Aorta (tissue), 5 donors: ENCODE measurements around the gene IRF1. TPM values are rescaled to one million over a fixed set of nuclear protein-coding genes. Genes with fewer than 3 reads are reported as not detected.

ENCODE experiments used
- ATAC-seq: fragments of 200-7000 bp; cut with Tn5 transposase; one replicate; pipeline ENCODE4 v1.9.1; 2022; ENCODE audit warnings: moderate library complexity; ENCODE audit not compliant: low FRiP score
- DNase-seq, 2 donors: peaks; one replicate each; pipeline ENCODE4 v3.0.0-alpha.2; 2020
- H3K27ac ChIP-seq, 2 donors: one replicate each; pipeline ENCODE4 v1.5.1; 2013; ENCODE audit warnings: low read length in 2 of 2, mild to moderate bottlenecking in 2 of 2, moderate library complexity in 2 of 2, control low read depth in 1 of 2, inconsistent platforms in 1 of 2, low read depth in 1 of 2
- H3K27me3 ChIP-seq, 2 donors: one replicate each; pipeline ENCODE4 v1.6.1; 2013; ENCODE audit warnings: control low read depth in 1 of 2, low read length in 1 of 2, mild to moderate bottlenecking in 1 of 2, moderate library complexity in 1 of 2; ENCODE audit not compliant: insufficient read depth in 2 of 2, control insufficient read depth in 1 of 2
- H3K36me3 ChIP-seq, 2 donors: one replicate each; pipeline ENCODE4 v1.6.1; 2013; ENCODE audit warnings: control low read depth in 1 of 2, low read length in 1 of 2, mild to moderate bottlenecking in 1 of 2; ENCODE audit not compliant: insufficient read depth in 2 of 2, control insufficient read depth in 1 of 2
- H3K4me1 ChIP-seq, 2 donors: one replicate each; pipeline ENCODE4 v1.6.1; 2013; ENCODE audit warnings: low read length in 2 of 2, control low read depth in 1 of 2, mild to moderate bottlenecking in 1 of 2, moderate library complexity in 1 of 2; ENCODE audit not compliant: insufficient read depth in 2 of 2, control insufficient read depth in 1 of 2
- H3K4me3 ChIP-seq, 2 donors: one replicate each; pipeline ENCODE4 v1.5.1; 2013; ENCODE audit warnings: low read length in 2 of 2, control low read depth in 1 of 2, mild to moderate bottlenecking in 1 of 2
- H3K9me3 ChIP-seq: one replicate; pipeline ENCODE4 v1.6.1; 2013; ENCODE audit warnings: mild to moderate bottlenecking, low read length; ENCODE audit not compliant: control insufficient read depth
- WGBS, 2 donors: extraction: QIAGEN DNeasy Blood & Tissue Kit; methylation state at CpG; one replicate each; pipeline ENCODE4 v1.1.7; 2013; 5-methylcytosine and 5-hydroxymethylcytosine counted together
- intact Hi-C, 2 donors: fragments of 100-400 bp; cut with DNase I; formaldehyde crosslinking; loops; one replicate each; pipeline versions ENCODE4 v1.14.2 to v1.15.0; 2022
- polyA plus RNA-seq, 2 donors: library from polyadenylated mRNA; stranded (reverse); fragments of 200-250 nt; gene quantifications; one replicate each; pipeline ENCODE4 v1.2.3, GENCODE V29; 2013
- total RNA-seq, 2 donors: library from RNA; stranded (reverse); fragmentation: NEBNext Ultra II Directional; extraction: Animal tissue kit (Norgen Biotek cat#: 25700); gene quantifications; one replicate each; pipeline ENCODE4 v1.2.1, GENCODE V29; 2021
- donor health status: healthy with polysubstance abuse.
- donor health status: Bipolar disorder and iron deficiency.
- donor health status: DM: no; HTN: no; CAD: no.
- donor health status: DM: no; HTN: no; CAD: no.
- donor health status: DM: yes; HTN: yes; CAD: no.

Gene IRF1
- total and polyA plus RNA-seq, 4 donors: 12.9 to 36.1 (median 20.0) TPM

DNA sequence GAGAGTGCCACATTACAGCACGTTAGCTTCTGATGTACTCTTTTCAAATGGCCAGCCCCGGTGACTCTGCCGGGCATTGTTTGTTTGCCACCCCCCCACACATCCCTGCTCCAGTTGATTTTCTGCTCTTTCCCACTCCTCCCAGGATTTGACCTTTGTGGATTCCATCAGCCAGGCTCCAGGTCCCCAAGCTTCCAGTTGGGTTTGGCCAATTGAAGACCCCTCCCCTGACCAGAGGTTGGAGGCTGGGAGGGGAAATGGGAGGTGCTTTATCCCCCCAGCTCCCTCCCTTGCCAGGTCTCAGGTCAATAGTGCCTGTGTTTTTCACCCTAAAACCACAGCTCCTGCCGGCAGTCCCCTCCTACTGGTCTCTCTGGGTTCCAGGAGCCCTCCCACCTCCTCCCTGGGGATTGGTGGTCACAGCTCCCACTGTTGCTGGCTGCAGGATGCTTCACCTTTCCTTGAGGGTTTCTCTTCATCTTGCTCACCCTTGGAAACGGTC is 34.9 kb downstream of the IRF1 start:
- intact Hi-C loops: no loop called here
- 68% methylated on average over 5 of the region's 5 CpGs for WGBS, 2 donors
- no peak overlapping the region for H3K4me3 ChIP-seq
- peaks cover 0 to 3% of the 10 kb centered on the region in 2 donors for H3K36me3 ChIP-seq
- DNase-seq (no peak), ATAC-seq (no peak)
- no peaks in the 10 kb centered on the region for H3K4me1 ChIP-seq
- no peak overlapping the region for H3K27ac ChIP-seq
- H3K9me3 ChIP-seq: no peaks in the 10 kb centered on the region
- H3K27me3 ChIP-seq: no peaks in the 10 kb centered on the region

GRCh38 chr5:132454361-132454760 is 36.2 kb downstream of the IRF1 start:
- no peaks in the 10 kb centered on the region for H3K4me1 ChIP-seq
- DNase-seq: no peak
- H3K36me3 ChIP-seq: peaks cover 0 to 6% of the 10 kb centered on the region in 2 donors
- 95 to 98% methylated on average over 2 of the region's 2 CpGs for WGBS, 2 donors
- no peak overlapping the region for H3K4me3 ChIP-seq
- no peak overlapping the region for H3K27ac ChIP-seq
- intact Hi-C loops: no loop called here
- no peaks in the 10 kb centered on the region for H3K27me3 ChIP-seq
- ATAC-seq: no peak
- no peaks in the 10 kb centered on the region for H3K9me3 ChIP-seq

DNA sequence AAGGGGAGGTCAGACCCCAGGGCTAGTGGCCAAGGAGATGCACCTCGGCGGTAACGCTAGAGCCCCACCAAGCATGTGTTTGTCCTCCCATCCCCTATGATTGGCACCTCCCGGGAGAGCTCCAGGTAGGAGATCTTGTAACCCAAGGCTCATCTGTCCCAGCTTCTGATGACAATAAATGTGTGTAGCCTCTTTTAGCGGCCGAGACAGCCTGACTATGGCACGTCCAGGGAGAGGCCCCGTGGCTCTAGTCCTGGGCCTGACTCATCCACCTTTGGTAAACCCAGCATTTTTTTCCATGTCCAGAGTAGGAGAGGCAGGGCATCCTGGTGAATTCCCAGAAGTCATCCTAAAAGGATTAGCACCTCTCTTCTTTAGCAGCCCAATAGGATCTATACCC is 39.2 kb downstream of the IRF1 start:
- H3K4me3 ChIP-seq: no peak overlapping the region

DNA sequence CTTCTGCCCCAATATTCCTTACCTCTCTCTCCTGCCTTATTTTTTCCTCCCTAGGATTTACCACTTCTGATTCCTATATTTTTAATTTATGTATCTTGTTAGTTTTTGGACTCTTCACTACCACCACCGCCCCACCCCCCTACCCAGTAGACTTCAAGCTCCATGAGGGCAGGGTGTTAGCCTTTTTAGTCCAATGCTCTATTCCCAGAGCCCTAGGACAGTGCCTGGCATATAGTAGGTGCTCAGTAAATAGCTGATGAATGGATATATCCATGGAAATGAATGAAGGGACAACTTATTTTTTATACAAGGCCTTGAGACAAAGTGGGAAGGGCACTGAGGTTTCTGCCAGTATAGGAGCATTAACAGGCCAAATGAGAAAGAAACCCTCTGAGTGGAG is 41.5 kb downstream of the IRF1 start:
- ATAC-seq (no peak), DNase-seq (no peak)
- WGBS, 2 donors: 98 to 100% methylated on average over 1 of the region's 1 CpG
- H3K4me3 ChIP-seq: no peak overlapping the region
- H3K9me3 ChIP-seq: no peaks in the 10 kb centered on the region
- peaks cover 0 to 4% of the 10 kb centered on the region in 2 donors for H3K36me3 ChIP-seq
- no peaks in the 10 kb centered on the region for H3K27me3 ChIP-seq
- H3K4me1 ChIP-seq: peaks cover 0 to 4% of the 10 kb centered on the region in 2 donors
- H3K27ac ChIP-seq: no peak overlapping the region
- intact Hi-C loops: no loop called here

More for the DNA sequence above, 39.2 kb downstream of the IRF1 start:
- Histone ChIP-seq H3K9me3 (no peaks in the 10 kb centered on the region), H3K4me1 (no peaks in the 10 kb centered on the region), H3K27ac (no peak overlapping the region), H3K36me3 (peaks cover 0 to 4% of the 10 kb centered on the region in 2 donors), H3K27me3 (no peaks in the 10 kb centered on the region)
- WGBS, 2 donors: 76 to 85% methylated on average over 8 of the region's 8 CpGs
- ATAC-seq (no peak), DNase-seq (no peak)
- intact Hi-C loops: no loop called here

DNA sequence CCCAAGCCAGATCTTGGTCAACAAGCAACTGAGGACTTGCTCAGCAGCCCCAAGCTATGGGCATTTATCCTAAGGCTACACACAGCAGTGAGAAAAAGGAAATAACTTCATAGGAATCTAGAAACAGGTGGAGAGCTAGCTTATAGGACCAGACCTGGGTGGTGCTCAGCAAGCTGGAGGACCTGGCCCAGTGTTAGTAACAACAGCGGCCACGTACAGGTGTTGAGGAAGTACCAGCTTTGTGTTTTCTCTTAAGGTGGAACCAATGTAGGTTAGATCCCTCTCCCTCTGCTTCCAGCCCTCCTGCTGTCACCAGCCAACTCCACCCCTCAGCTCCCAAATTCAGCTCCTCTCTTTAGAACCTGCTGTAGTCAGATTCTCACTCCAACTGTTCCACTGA is 43.4 kb downstream of the IRF1 start:
- H3K27ac ChIP-seq: no peak overlapping the region
- WGBS, 2 donors: 73 to 91% methylated on average over 2 of the region's 2 CpGs
- no peaks in the 10 kb centered on the region for H3K9me3 ChIP-seq
- ATAC-seq (no peak), DNase-seq (no peak)
- no peak overlapping the region for H3K4me3 ChIP-seq
- intact Hi-C loops: no loop called here
- H3K27me3 ChIP-seq: no peaks in the 10 kb centered on the region
- peaks cover 0 to 4% of the 10 kb centered on the region in 2 donors for H3K4me1 ChIP-seq
- H3K36me3 ChIP-seq: peaks cover 0 to 4% of the 10 kb centered on the region in 2 donors

DNA sequence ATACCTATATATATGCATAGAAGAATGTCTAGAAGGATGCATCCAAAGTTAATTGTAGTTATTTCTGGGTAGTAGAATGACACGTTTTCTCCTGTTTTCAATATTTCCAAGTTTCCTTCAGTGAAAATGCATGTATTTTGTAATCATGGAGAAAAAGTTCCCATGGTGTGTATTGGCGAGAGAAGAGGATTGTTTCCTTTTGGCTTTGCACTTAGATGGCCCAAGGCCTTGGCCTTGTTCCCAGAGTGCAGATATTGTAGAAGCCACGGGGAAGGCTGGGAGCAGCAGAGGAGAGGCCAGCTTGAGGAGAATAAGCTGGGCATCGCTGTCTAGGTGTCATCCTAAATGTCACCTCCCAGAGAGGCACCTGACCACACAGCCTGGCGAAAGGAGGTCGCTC is 44.0 kb downstream of the IRF1 start:
- Histone ChIP-seq H3K4me1 (peaks cover 0 to 4% of the 10 kb centered on the region in 2 donors), H3K9me3 (no peaks in the 10 kb centered on the region), H3K4me3 (no peak overlapping the region), H3K36me3 (peaks cover 0 to 4% of the 10 kb centered on the region in 2 donors), H3K27ac (no peak overlapping the region), H3K27me3 (no peaks in the 10 kb centered on the region)
- DNase-seq (peak in 1 of 2 donors; percentile 75), ATAC-seq (peak; percentile 89)
- WGBS, 2 donors: 24 to 26% methylated on average over 6 of the region's 6 CpGs
- intact Hi-C loops: no loop called here

GRCh38 chr5:132445930-132446329 is 44.6 kb downstream of the IRF1 start:
- intact Hi-C loops: no loop called here
- H3K27ac ChIP-seq: peak overlapping the region in 1 of 2 donors; percentile 16
- H3K4me1 ChIP-seq: peaks cover 0 to 4% of the 10 kb centered on the region in 2 donors
- H3K4me3 ChIP-seq: no peak overlapping the region
- no peaks in the 10 kb centered on the region for H3K9me3 ChIP-seq
- no peaks in the 10 kb centered on the region for H3K27me3 ChIP-seq
- H3K36me3 ChIP-seq: peaks cover 0 to 4% of the 10 kb centered on the region in 2 donors
- ATAC-seq (peak; percentile 34), DNase-seq (no peak)
- WGBS, 2 donors: 7 to 11% methylated on average over 3 of the region's 3 CpGs

DNA sequence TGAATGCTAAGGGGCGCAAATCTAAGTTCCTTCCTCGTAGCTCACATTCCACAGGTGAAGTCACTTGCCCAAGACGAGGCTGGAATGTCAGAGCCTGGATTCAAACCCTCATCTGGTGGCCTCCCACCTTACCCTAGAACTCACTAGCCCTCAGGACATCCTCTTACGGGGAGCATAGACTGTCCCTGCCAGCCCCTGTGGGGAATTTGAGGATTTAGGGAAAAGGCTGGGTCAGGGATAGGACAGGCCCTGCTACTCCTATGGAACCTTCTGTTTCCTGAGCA is 45.0 kb downstream of the IRF1 start:
- ATAC-seq (peak; percentile 4), DNase-seq (no peak)
- H3K36me3 ChIP-seq: peaks cover 0 to 4% of the 10 kb centered on the region in 2 donors
- peaks cover 0 to 4% of the 10 kb centered on the region in 2 donors for H3K4me1 ChIP-seq
- no peaks in the 10 kb centered on the region for H3K27me3 ChIP-seq
- WGBS, 2 donors: 55 to 66% methylated on average over 4 of the region's 4 CpGs
- peak overlapping the region in 1 of 2 donors; percentile 16 for H3K27ac ChIP-seq
- no peaks in the 10 kb centered on the region for H3K9me3 ChIP-seq
- intact Hi-C loops: no loop called here
- H3K4me3 ChIP-seq: no peak overlapping the region

- ATAC-seq (no peak), DNase-seq (no peak)
- Histone ChIP-seq H3K4me3 (no peak overlapping the region), H3K27me3 (no peaks in the 10 kb centered on the region), H3K36me3 (peaks cover 0 to 4% of the 10 kb centered on the region in 2 donors), H3K9me3 (no peaks in the 10 kb centered on the region), H3K27ac (peak overlapping the region; percentile 9 to 16), H3K4me1 (peaks cover 0 to 4% of the 10 kb centered on the region in 2 donors)
- intact Hi-C loops: no loop called here
- 90 to 92% methylated on average over 5 of the region's 5 CpGs for WGBS, 2 donors
Measured at GRCh38 chr5:132444841-132445639, 45.5 kb downstream of the IRF1 start.
